GM12891 (cell line): Measurements from ENCODE around the gene ASTE1.
"Not testable (repeated sequence)": the region's sequence is repeated elsewhere in the genome, so short reads cannot be mapped to it uniquely, and the experiment has no call there.

ENCODE experiments used
- DNase-seq: peaks from one replicate; pipeline ENCODE4 v3.0.0; 2011; ENCODE audit warnings: low spot score; ENCODE audit not compliant: insufficient read length
- FAIRE-seq: peaks from 2 replicates; lab custom pipeline; 2011; peaks lifted over from hg19 to GRCh38; lab: Jason Lieb, UNC
- PAX5 ChIP-seq: IDR thresholded peaks from 2 replicates; pipeline ENCODE4 v1.6.1; 2011; ENCODE audit warnings: low read length, moderate library complexity, mild to moderate bottlenecking; ENCODE audit not compliant: insufficient read depth, severe bottlenecking
- POLR2A ChIP-seq: IDR thresholded peaks from 2 replicates; pipeline ENCODE4 v1.6.1; 2011; ENCODE audit warnings: low read depth, low read length, control low read depth
- POLR2AphosphoS5 ChIP-seq: IDR thresholded peaks from 2 replicates; pipeline ENCODE4 v1.6.1; 2011; ENCODE audit warnings: low read depth, low read length, control low read depth
- POU2F2 ChIP-seq: IDR thresholded peaks from 2 replicates; pipeline ENCODE4 v1.6.1; 2011; ENCODE audit warnings: low read depth, mild to moderate bottlenecking, control low read depth, low read length, moderate library complexity
- SPI1 ChIP-seq: IDR thresholded peaks from 2 replicates; pipeline ENCODE4 v1.6.1; 2011; ENCODE audit warnings: low read depth, low read length, control low read depth
- TAF1 ChIP-seq: IDR thresholded peaks from 2 replicates; pipeline ENCODE4 v1.6.1; 2011; ENCODE audit warnings: low read depth, low read length, control low read depth

The ASTE1 gene

DNA sequence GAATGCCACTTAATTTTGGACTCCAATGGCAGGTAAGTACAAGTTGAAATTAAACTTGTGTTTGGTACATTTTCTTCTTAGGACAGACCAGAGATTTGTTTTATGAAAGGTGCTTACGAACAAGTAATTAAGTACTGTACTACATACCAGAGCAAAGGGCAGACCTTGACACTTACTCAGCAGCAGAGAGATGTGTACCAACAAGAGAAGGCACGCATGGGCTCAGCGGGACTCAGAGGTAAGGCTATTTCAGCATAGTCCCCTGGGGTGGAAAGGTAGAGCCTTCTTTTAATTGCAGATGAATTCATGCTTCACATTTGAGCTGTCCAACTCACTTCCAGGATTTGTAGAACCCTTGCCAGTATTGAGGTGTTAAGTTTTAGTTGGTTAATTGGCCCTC, 51.4 kb downstream of the ASTE1 start:
- FAIRE-seq: no peak
- TF ChIP-seq POU2F2: no peak
- TF ChIP-seq TAF1: no peak
- TF ChIP-seq POLR2AphosphoS5: no peak
- TF ChIP-seq PAX5: no peak
- no peak for TF ChIP-seq SPI1
- TF ChIP-seq POLR2A: no peak
- no peak for DNase-seq

DNA sequence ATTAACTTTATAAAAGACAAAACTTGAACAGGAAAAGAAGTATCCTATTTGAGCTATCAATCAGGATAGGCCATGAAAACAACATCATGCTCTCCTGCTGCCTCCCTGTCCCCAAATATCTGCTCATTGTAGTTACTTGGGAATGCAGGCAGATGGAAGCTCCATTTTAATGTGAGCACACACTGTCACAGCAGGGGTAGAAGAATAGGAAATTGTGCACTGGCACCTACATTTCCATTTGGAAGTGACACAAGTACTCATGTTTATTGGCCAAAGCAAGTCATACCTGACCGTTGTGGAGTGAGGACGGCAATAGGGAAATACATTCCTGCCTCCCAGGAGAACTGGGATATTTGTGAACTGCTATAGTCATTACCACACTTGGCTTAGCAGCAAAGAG, 52.4 kb downstream of the ASTE1 start:
- TF ChIP-seq SPI1 (no peak), POLR2A (no peak), TAF1 (no peak), POU2F2 (no peak), POLR2AphosphoS5 (no peak), PAX5 (no peak)
- DNase-seq (no peak), FAIRE-seq (no peak)

DNA sequence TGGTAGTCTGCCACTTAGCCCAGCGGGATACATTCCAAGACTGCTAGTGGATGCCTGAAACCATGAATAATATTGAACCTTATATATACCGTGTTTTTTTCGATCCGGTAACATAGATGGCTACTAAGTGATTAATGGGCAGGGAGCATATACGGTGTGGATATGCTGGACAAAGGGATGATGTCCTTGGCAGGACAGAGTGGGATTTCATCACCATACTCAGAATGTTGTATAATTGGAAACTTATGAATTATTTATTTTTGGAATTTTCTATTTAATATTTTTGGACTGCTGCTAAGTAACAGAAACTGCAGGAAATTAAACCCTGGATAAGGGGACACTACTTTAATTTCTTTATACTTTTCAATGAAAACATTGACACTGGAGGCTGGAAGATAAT, 53.2 kb downstream of the ASTE1 start:
- no peak for TF ChIP-seq POLR2AphosphoS5
- no peak for TF ChIP-seq PAX5
- TF ChIP-seq POU2F2: no peak
- no peak for TF ChIP-seq SPI1
- TF ChIP-seq TAF1: no peak
- no peak for TF ChIP-seq POLR2A
- no peak for FAIRE-seq
- no peak for DNase-seq

DNA sequence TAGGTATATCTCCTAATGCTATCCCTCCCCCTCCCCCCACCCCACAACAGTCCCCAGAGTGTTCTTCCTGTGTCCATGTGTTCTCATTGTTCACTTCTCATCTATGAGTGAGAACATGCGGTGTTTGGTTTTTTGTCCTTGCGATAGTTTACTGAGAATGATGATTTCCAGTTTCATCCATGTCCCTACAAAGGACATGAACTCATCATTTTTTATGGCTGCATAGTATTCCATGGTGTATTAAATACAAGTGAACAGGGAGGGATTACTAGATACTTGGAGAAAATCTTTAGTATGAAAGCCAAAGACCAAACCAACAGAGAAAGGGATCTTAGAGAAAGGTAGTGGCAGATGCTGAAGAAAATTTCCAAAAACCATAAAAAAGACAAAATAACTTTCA, 54.0 kb downstream of the ASTE1 start:
- FAIRE-seq, DNase-seq: not testable (repeated sequence)

DNA sequence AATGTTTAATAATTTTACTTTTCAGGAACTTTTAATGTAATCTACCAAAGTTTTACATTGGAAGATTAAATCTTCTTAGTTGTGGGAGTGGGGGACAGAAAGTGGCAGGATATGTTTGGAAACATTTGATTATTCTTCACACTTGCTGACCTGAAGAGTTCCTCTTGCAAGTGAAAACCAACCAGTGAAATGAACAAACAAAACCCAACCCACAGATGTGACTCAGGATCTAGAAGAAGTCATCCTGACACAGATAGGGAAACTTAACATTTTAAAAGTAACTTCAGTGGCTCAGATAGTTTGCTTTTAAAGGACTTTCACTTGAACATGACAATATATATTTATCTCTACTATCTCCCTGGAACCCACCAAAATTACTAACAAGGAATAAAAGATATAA, 55.4 kb downstream of the ASTE1 start:
- FAIRE-seq (no peak), DNase-seq (no peak)
- TF ChIP-seq POLR2AphosphoS5 (no peak), SPI1 (no peak), POU2F2 (no peak)

DNA sequence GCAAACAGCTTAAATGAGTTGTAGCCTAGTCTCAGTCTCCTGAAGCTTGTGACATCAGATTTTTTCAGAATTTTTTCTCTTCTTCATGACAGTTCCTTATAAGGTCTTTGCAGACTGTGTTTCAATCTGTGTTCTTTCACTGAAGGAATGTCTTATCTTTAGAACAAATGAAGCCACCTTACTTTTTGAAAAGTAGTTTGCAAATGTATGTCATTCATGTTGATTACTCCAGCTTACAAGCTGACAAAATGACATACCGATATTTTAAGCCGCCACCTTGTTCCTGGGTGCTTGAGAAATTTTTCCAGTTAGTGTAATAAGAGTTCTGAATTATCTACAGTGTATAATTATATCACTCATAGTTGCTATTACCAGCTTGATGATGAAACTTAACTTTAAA, 57.0 kb downstream of the ASTE1 start:
- TF ChIP-seq TAF1: no peak
- TF ChIP-seq POLR2AphosphoS5: no peak
- TF ChIP-seq POU2F2: no peak
- TF ChIP-seq SPI1: no peak
- FAIRE-seq (no peak), DNase-seq (no peak)

DNA sequence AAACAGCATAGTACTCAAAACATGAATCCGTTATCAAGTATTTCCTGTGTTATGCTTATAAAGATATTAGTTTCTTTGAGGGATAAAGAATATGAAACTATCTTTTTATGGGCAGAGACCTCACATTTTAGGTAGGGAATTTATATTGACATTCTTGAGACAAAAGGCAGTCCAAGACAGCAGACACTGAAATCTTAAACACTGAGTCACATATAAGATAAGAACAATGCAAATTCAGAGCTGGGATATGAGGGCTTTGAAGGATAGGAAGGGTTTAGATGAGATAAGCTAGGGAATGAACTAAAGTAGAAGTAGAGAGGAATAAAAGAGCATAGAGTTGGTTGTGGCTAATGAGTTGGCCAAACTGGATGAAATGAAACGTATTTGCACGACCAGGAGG, 58.4 kb downstream of the ASTE1 start:
- no peak for TF ChIP-seq PAX5
- no peak for TF ChIP-seq SPI1
- TF ChIP-seq POLR2A: no peak
- TF ChIP-seq POU2F2: no peak
- no peak for TF ChIP-seq TAF1
- TF ChIP-seq POLR2AphosphoS5: no peak
- DNase-seq (no peak), FAIRE-seq (no peak)

DNA sequence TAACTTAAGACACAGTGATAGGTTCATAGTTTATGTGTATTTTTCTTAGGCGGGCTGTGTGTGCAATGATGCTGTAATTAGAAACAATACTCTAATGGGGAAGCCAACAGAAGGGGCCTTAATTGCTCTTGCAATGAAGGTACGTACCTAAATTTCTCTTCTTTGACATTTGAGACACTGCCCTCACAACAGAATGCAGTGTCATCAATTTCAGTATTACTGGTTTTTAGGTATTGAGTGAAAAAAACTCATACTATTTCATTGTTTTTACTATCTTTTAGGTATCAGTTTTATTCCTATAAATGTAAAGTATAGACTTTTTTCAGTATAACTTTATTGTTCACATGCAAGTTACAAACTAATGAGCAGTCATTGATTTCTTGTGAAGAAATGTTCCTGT, 59.3 kb downstream of the ASTE1 start:
- DNase-seq (no peak), FAIRE-seq (no peak)
- TF ChIP-seq TAF1 (no peak), SPI1 (no peak)

DNA sequence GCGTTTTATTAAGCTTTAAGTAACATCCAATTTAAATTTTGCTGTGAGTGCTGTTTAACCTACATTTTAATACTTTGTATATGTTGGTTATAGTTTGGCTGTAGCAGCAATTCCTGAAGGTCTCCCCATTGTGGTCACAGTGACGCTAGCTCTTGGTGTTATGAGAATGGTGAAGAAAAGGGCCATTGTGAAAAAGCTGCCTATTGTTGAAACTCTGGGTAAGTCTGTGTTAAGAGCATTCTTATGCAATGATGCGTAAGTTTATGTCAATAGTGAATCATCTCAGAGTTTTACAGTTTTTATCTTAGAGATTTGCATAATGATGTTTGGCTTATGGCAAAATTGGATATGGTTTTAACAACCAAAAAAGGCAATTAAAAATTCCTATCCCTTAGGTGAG, 62.7 kb downstream of the ASTE1 start:
- FAIRE-seq (no peak), DNase-seq (no peak)
- TF ChIP-seq SPI1 (no peak), POLR2AphosphoS5 (no peak), PAX5 (no peak), POU2F2 (no peak), POLR2A (no peak), TAF1 (no peak)
